Activated T-helper 1 cell treated with anti-CD3 and anti-CD28 coated beads, Interleukin-2, amount 50 U/mL, for 16 hours (primary cell): ENCODE results near the gene EPN3.

ENCODE experiments used
- DNase-seq, 2 donors: peaks; one replicate each; pipeline ENCODE4 v3.0.0-alpha.2; 2020; ENCODE audit warnings: low read depth in 1 of 2, low spot score in 1 of 2

The EPN3 gene

DNA sequence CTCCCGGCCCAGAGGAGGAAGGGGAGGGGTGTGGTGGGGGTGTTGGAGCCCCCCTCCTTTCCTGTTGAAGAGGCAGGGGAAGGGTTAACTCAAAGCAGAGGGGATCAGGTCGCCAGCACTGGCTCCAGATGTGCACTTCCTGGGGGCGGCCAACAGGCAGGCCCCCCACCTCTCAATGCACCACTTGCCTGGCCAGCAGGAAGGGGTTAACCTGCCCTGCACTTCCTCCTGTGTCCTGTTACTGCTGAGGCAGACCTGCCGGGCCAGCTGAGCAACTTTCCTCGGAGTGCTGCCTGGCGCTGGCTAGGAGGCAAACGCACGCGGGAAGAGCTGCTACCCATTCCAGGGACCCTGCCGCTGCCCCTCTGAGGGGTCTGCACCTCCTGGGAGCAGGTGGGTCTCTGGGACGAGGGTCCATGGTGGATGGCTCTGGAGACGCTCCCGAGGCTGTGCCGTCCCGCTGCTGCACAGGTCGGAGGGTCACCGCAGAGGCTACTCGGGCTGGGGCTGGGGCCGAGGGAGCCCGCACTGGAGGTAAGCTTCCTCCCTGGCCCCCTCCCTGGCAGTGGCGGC lies at the start of gene EPN3:
Gene EPN3 (plus strand): TSS at position 284 of the 573 bp plus-strand sequence. CDS start 3,822 bp downstream, outside the sequence.
- DNase-seq = no peak

DNA sequence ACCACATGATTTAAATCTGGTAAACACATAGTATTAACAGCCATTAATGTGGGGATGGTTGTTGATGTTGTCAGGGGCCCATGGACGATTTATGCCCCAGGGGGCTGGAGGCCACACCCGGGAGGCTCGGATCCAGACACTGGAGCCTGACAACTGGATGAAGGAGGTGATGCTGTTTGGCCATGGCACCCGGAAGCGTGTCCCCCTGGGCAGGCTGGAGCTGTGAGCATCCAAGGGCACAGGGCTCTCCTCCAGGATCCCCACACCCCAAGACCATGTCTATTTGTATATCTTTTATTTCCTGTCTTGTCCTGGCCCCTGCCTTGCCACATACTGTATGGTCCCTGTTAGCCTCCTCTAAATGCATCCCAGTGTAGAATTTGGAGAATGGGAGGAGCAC lies 49.3 kb upstream of the EPN3 start:
- DNase-seq = no peak

DNA sequence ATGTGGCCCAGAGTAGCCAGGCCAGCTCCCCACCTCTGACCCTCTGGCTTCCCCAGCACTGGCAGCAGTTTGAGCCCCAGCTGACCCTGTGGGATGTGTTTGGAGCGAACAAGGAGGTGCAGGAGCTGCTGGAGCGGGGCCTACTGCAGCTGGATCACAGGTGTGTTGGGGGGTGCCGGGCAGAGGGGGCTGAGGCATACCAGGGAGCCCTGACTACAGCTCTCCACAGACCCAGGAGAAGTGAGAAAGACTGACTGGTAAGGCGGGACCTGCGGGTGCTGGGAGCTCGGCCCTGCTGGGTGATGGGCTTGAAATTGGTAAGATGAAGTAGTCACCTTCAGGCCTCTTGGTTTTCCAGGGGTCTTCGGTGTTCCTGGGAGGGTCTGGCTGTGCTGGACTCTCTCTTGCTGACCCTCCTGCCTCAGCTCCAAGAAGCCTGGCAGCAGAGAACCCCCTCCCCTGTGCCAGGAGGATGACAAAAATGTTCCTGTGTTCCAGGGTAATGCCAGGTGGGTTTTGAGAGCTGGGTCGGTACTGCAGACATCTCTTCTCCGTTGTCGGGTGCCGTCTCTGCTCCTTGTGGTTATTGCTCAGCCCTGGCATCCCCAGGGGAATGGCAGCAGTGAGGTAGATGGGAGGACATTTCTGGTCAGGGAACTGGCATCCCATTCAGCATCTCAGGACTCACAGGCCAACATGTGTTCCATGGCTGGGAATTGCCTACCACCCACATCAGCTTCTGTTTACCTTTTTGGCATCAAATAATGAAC lies 48.0 kb upstream of the EPN3 start:
- DNase-seq = no peak

DNA sequence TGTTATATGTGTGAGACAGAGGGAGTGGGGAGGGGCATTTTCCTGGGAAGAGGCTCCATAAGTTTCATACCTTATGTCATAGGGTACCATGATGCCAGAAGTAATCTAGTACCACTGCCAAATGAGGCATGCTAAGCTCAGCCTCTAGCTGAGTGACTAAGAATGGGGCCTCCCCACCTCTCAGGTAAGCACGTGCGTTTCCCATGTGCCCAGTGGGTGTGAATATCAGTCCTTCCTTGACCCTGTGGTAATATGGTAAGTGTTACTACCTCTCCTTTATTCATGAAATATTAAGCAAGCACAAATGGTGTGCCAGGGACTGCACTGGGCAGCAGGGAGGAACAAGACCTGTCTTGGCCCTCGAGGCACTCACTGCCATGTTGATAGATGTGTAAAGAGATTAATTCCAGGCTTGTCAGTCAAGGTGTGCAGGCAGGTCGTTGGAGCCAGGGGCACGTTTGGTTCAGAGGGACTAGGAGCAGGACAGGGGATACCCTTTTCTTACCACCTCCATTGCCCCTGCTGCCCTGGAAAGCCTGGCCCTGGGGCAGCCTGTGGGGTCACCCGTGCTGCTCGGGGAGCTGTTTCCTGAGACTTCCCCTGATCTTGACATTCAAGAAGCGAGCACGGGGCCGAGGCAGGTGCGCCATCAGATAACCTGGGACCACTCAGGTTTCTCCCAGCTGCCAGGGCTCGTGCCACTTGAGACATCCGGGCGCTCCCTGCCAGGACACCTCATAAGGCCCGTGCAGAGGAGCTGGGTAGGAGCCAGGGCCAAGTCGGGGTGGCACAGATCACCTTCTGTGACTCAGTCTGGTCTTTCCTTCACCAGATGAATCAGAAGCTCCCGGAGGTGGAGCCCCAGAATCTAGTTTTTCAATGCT lies 45.1 kb upstream of the EPN3 start:
- no peak for DNase-seq

DNA sequence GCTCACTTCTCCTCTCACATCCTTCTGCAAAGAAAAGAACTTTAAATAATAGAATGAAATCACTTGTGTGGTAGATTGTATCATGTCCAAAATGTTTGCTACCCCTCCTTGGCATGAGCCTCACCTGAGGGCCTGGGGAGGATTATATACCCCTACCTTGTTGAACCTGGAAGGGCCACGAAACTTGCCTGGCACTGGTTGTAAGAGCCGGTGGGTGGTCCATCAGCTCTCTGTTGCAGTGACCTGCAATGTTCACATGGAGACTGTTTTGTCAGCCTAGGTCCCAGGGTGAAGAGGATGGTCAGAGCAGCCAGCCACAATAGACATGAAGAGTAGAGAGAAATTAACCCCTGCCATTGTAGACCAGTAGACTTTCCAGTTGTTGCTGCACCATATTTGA lies 43.7 kb upstream of the EPN3 start:
- no peak for DNase-seq

DNA sequence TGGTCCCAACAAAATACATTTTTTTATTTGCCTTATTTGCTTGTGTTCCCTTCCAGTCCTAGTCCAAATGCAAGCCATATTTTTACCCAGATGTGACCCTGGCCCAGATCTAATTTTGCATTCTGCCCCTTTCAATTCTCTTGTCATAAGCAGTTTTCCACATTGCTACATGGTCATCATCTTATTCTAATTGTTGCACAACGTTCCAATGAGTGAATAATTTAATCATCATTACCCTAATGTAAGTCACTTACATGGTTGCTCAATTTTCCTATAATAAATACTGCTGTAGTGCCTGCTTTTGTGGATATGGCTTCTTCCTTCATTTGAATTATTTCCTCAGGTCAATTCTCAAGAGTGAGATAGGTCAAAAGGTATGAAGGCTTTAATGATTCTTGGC lies 41.0 kb upstream of the EPN3 start:
- DNase-seq = no peak

DNA sequence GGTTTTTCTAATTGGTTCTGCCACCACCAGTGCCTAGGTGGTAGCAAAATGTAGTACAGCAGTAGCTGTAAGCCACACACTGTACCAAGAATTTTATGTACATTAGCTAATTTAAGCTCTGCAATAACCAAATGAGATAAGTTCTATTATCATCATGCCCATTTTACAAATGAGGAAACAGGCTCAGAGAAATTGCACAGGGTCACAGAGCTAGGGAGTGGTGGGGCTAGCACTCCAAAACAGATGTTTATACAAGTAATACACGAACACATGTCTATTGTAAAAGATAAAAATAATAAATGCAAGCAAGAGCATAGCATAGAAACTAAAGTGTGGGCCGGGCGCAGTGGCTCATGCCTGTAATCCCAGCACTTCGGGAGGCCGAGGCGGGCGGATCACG lies 40.3 kb upstream of the EPN3 start:
- DNase-seq = no peak

DNA sequence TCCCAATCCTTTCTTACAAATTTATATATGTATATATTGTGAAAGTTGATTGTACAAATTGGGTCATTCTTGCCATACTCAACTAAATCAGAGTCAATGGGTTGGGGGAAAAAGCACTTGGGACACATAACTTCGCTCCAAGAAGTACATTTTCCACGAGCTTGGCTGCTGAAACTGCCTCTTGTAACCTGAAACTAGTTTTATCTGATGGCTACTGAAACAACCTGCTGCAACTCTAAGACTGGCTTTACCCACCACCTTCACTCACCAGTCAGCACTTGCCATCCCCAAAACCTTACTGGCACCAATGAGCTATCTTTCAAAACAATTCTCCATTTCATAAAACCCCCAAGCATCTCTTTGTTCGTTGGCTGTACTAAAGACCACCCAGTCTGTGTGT lies 38.8 kb upstream of the EPN3 start:
- no peak for DNase-seq

DNA sequence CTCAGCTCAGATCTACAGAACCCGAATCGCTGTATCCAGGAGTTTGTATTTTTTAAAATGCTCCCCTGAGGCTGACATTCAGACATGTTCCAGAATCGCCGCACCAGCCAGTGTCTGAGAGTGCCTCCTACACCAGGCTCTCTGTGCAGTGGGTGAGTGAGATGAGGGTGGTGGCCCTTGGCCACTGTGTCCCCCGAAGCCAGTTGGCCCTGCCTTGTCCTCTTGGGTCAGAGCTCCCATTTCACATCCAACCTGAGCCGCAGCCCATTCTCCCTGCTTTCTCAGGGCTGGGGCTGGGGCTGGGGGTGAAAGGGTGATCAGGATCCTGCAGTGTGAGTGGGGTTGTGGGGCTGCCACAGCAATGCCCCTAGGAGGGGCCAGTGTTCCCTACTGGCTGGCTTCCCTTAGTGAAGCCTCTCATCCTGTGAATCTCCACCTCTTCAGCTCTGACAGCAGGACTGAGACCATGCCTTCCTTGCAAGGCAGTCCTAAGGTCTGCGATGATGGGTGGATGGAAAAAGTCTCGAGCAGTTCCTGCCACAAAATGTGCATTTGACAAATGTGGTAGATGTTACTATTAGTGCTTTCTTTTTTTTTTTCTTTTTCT lies 37.2 kb upstream of the EPN3 start:
- no peak for DNase-seq

DNA sequence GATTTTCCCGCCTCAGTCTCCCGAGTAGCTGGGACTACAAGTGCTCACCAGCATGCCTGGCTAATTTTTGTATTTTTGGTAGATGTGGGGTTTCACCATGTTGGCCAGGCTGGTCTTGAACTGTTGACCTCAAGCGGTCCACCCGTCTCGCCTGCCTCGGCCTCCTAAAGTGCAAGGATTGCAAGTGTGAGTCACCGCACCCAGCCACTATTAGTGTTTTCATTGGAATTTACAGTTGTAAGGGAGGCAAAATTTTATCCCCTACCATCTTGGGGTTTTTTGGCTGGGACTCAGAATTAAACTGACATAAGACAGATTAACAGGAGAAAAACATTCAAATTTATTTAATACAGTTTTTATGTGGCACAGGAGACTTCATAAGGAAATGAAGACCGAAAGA lies 36.6 kb upstream of the EPN3 start:
- DNase-seq = no peak

DNA sequence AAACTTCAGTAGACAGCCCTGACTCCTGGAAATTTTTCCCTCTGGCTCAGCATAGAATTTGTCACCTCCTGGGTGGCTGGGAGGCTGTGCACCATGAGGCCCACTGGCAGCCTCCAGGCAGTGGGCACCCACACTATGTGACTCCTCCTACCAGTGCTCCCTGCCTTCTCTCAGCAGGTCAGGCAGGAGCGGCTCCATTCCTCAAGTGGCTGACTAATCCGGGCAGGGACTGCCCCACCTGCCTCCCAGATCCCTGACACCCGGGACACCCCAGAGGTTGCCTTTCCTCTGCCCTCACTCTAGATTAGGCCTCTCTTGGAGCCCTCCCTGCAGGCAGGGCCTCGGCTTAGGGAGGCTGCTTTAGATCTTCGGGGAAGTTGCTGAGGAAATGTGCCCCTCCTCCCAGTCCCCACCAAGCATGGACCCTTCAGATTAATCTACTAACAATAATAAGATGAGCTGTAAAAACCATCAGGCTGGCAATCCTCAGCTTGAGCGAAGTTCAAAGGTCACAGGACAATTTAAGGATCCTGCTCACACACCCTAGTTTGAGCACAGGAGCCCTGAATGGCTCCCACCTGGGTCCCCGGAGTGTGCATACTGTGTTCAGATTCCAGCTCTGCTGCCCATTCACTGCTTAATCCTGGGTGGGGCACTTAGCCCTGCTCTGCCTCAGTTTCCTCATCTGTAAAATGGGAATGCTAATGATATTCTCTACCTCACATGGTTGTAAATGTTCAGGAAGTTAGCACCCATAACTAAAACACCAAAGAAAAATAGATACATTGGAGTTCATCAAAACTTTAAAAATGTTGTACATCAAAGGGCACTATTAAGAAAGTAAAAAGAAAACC lies 34.3 kb upstream of the EPN3 start:
- DNase-seq = no peak

DNA sequence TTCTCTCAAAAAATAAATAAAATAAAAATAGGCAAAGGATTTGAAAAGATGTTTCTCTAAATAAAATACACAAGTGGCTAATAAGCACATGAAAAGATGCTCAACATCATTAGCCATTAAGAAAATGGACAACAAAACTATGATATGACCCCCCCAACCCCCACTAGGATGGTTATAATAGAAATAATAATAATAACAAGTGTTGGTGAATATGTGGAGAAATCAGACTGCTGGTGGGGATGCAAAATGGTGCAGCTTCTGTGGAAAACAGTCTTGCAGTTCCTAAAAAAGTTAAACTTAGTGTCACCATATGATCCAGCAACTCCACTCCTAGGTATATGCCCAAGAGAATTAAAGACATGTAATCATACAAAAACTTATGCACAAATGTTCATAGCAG lies 33.3 kb upstream of the EPN3 start:
- DNase-seq = no peak

DNA sequence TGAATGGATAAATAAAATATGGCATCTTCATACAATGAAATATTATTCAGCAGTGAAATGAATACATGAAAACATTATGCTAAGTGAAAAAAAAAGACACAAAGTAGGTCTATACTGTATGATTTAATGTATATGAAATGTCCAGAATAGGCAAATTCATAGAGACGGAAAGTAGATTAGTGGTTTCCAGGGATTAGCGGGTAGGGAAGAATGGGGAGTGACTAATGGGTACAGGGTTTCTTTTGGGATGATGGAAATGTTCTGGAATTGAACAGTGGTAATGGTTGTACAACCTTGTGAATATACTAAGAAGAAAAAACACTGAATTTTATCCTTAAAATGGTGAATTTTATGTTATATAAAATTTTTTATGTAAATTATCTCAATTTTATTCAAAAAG lies 32.8 kb upstream of the EPN3 start:
- DNase-seq = no peak

DNA sequence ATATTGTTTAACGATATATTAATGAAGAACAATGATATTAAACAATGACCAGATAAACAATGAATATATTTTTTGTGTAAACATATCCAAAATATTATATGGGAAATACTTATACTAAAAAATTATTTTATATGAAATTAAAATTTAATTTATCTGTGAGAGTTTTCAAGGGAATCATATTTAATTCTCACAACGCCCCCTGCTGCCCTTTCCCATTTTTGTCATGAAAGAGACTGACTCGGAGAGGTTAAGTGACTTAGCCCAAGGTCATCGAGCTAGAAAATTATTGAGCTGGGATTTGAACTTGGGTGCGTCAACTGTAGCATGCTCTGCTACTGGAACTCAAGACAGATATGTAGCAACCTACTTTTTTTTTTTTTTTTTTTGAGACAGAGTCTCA lies 31.5 kb upstream of the EPN3 start:
- no peak for DNase-seq

DNA sequence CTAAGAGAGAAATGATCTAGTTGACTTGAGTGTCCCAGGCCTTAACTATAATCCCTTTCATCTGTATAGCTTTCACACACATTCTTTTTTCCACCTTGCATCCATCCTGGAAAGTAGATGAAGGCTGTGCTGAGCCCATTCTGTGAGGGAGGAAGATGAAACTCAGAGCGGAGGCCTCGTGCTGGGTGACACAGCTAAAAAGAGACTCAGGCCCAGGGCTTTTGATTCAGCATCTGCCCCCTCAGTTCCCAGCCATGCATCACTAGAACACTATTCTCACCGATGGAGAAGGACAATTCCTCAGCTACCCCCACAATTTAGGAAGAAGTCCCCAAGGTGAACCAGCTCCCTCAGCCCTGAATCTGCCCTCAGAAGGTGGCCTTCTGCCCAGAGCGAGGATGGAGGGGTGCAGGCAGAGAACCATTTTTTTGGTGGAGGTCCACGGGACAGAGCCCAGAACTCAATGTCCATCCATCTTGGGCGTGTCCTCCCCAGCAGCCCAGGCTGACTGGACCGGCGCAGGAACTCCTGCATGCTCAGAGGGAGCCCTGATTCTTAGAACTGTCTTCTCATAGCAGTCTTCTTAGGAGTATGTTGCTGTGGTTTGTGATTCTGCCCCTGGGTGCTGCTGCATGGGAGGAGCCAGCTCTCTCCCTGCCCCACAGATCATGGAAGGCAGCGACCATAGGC lies 30.1 kb upstream of the EPN3 start:
- no peak for DNase-seq

DNA sequence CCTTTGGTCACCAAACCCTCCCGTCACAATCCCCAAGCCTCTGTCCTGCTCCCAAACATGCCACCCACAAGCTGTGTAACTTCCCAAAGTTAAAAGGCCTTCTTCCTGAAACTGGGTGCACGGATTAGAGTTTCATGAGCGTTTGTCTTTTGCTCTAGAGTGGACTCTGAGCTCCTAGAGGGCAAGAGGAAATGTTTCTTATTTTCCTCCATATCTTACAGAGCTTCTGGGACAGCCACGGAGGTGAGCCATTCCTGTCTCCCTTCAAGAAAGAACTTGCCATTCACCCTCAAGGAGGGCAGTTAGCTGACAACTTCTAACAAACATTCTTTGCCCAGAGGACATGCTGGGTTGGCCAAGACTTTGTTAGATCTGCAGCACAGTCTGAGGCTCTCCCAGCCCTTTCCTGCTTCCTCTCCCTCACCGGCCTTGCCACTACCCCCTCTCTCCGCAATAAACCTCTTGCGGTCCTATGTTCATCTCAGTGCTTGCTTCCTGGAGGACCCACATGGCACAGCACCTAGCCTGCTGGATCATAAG lies 26.9 kb upstream of the EPN3 start:
- DNase-seq = no peak

DNA sequence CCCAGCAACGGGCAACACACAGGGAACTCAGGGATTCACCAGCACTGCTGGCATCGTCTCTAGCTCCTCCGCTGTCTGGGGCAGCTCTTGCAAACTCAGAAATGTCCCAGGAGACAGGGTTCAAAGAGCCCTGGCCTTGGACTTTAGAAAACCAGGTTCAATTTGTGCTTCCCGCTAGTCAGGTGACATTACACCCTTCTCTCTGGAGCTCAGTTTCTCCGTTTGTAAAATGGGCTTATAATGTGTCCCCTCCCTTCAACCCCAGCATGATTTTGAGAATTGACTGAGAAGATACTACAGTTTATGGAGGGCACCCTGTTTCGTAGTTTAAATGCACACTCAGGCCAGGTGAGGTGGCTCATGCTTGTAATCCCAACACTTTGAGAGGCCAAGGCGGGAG lies 26.2 kb upstream of the EPN3 start:
- DNase-seq = no peak

DNA sequence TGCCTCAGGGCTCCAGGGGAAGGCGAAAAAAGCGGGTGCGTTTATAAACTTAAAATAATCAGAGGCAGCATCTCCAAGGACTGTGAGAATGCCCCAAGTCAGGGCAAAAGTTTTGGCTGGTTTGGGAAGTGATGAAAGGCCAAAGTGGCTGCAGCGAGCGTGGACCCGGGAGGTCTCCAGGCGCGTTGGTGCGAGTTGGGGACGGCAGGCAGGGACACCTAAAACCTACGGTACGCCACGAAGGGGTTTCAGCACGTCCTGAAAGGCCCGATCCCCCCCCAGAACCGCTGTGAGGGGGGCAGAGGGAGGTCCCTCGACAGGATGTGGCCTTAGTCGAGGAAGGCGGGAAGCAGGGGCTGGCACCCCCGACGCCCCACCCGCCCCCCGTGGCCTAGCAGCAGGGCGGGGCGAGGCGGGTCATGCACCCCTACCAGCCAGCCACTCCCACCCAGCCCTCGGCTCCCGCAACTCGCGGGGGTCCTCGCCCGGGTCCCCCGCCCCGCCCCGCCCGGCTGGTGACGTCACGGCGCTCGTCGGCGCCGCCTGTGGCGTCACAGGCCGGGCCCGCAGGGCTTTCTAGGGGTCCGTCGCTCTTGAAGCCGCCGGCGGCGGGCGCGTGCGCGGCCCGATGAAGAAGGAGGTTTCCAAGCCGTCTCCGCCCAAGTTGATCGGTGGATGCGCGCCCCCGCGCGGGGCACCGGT lies 24.5 kb upstream of the EPN3 start, which contains the start of gene MYCBPAP:
Gene MYCBPAP (plus strand): TSS at position 569 of the 702 bp plus-strand sequence. CDS start 236 bp downstream, outside the sequence.
- DNase-seq = peak; percentile 45 to 60
